Cardiac muscle cell (in vitro differentiated cells and primary cell): ENCODE data around the gene KAT14. TPM values are rescaled to one million over a fixed set of nuclear protein-coding genes. Genes with fewer than 3 reads are reported as not detected.
"Not testable (repeated sequence)": the region's sequence is repeated elsewhere in the genome, so short reads cannot be mapped to it uniquely, and the experiment has no call there.

Experiments used
- DNase-seq, 2 donors: peaks; one replicate each; pipeline versions ENCODE4 v3.0.0 to v3.0.0-alpha.2; 2010 to 2017; ENCODE audit warnings: low read depth in 1 of 2, low spot score in 1 of 2
- H3K27ac ChIP-seq: fragments of 200-600 bp; sonication (generic); 2 replicates; pipeline ENCODE4 v1.5.1; 2016
- H3K27me3 ChIP-seq: fragments of 200-600 bp; sonication (generic); 2 replicates; pipeline ENCODE4 v1.6.0; 2016; ENCODE audit warnings: control low read depth
- H3K36me3 ChIP-seq: fragments of 200-600 bp; sonication (generic); 2 replicates; pipeline ENCODE4 v1.5.1; 2016; ENCODE audit warnings: control low read depth
- H3K4me1 ChIP-seq: fragments of 200-600 bp; sonication (generic); 2 replicates; pipeline ENCODE4 v1.8.1; 2017; ENCODE audit warnings: low read depth, mild to moderate bottlenecking, mixed run types
- H3K4me3 ChIP-seq: fragments of 200-600 bp; sonication (generic); 2 replicates; pipeline ENCODE4 v1.5.1; 2016; ENCODE audit warnings: mild to moderate bottlenecking
- H3K9me3 ChIP-seq: fragments of 200-600 bp; sonication (generic); 2 replicates; pipeline ENCODE4 v1.5.1; 2017; ENCODE audit warnings: low read depth, mild to moderate bottlenecking, control low read depth
- polyA plus RNA-seq: library from polyadenylated mRNA; unstranded; fragments of >200 nt; fragmentation: Nextera tagmentation; extraction: Ambion mirVana; gene quantifications from 2 replicates; pipeline ENCODE4 v1.2.1, GENCODE V29; 2016
- total RNA-seq: library from RNA; depleted of rRNA; stranded (reverse); fragments of >200 nt; gene quantifications from 2 replicates; pipeline ENCODE4 v1.2.3, GENCODE V29; 2016
- TF ChIP-seq, protein P1 (sequence below): IDR thresholded peaks from 2 replicates; pipeline ENCODE4 v1.5.1; 2012; ENCODE audit warnings: low read depth, mild to moderate bottlenecking, low read length

Gene KAT14
- total and polyA plus RNA-seq, 2 experiments from 2014 or later: 19.8 to 23.5 TPM

DNA sequence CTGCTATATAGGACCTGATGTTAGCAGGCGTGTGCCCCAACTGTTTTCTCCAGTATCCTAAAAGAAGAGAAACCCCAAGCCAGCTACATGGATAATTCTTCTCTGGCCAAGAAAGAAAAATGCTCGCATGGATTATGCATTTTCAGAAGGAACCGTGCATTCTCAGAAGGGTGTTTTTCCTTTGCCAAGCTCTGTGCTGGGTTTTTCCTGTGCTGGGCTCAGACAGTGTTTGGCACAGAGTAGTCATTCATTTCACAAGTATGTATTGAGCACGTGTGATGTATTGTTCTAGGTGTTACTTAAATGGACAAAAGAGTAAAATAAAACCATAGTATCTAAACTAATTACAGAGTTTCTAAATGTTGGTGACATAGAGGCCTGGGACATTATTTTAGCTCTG, 88.0 kb downstream of the KAT14 start:
- Histone ChIP-seq H3K27ac (peak overlapping the region; percentile 73), H3K27me3 (no peaks in the 10 kb centered on the region), H3K9me3 (no peaks in the 10 kb centered on the region), H3K4me3 (no peak overlapping the region), H3K36me3 (no peaks in the 10 kb centered on the region), H3K4me1 (peaks cover 10% of the 10 kb centered on the region)
- TF ChIP-seq, protein P1, sequence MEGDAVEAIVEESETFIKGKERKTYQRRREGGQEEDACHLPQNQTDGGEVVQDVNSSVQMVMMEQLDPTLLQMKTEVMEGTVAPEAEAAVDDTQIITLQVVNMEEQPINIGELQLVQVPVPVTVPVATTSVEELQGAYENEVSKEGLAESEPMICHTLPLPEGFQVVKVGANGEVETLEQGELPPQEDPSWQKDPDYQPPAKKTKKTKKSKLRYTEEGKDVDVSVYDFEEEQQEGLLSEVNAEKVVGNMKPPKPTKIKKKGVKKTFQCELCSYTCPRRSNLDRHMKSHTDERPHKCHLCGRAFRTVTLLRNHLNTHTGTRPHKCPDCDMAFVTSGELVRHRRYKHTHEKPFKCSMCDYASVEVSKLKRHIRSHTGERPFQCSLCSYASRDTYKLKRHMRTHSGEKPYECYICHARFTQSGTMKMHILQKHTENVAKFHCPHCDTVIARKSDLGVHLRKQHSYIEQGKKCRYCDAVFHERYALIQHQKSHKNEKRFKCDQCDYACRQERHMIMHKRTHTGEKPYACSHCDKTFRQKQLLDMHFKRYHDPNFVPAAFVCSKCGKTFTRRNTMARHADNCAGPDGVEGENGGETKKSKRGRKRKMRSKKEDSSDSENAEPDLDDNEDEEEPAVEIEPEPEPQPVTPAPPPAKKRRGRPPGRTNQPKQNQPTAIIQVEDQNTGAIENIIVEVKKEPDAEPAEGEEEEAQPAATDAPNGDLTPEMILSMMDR: no peak
- DNase-seq: peak in 1 of 2 donors; percentile 38

DNA sequence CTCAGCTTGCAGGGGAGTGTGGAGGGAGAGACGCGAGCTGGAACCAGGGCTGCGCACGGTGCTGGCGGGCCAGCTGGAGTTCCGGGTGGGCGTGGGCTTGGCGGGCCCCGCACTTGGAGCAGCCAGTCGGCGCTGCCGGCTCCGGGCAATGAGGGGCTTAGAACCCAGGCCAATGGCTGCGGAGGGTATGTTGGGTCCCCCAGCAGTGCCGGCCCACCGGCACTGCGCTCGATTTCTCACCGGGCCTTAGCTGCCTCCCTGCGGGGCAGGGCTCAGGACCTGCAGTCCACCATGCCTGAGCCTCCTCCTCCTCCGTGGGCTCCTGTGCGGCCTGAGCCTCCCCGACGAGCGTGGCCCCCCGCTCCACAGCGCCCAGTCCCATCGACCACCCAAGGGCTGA, 89.1 kb downstream of the KAT14 start:
- not testable (repeated sequence) for DNase-seq, H3K4me3 ChIP-seq, H3K4me1 ChIP-seq, H3K9me3 ChIP-seq, H3K36me3 ChIP-seq, H3K27ac ChIP-seq, H3K27me3 ChIP-seq

DNA sequence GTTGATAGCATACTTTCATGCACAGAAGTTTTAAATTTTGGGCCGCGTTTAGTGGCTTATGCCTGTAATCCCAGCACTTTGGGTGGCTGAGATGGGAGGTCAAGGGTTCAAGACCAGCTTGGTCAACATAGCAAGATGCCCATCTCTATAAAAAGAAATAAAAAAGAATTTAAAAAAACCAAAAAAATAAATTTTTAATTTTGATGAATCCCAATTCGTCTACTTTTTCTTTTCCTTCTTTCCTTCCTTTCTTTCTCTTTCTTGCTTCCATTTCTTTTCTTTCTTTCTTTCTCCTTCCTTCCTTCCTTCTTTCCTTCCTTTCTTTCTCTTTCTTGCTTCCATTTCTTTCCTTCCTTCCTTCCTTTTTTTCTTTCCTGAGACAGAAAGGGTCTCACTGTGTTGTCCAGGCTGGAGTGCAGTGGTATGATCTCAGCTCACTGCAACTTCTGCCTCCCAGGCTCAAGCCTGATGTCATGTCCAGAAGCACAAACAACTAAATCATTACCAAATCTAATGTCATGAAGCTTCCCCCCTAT, 95.8 kb downstream of the KAT14 start:
- no peaks in the 10 kb centered on the region for H3K9me3 ChIP-seq
- no peak for DNase-seq
- no peak overlapping the region for H3K4me3 ChIP-seq
- TF ChIP-seq, protein P1: no peak
- H3K4me1 ChIP-seq: no peaks in the 10 kb centered on the region
- no peak overlapping the region for H3K27ac ChIP-seq
- no peaks in the 10 kb centered on the region for H3K27me3 ChIP-seq
- no peaks in the 10 kb centered on the region for H3K36me3 ChIP-seq

Other genes with a start within 250 kb of the KAT14 start
- 95.4 and 144 TPM in 2 replicates for gene SNX5, start 169.1 kb upstream of the KAT14 start, total RNA-seq
- 105 and 173 TPM in 2 replicates for gene SNX5, start 169.1 kb upstream of the KAT14 start, polyA plus RNA-seq
- 12.3 and 15.9 TPM in 2 replicates for gene MGME1, start 168.8 kb upstream of the KAT14 start, total RNA-seq
- 27.2 and 34.9 TPM in 2 replicates for gene MGME1, start 168.8 kb upstream of the KAT14 start, polyA plus RNA-seq
- 0.24 and 0.25 TPM in 2 replicates for gene OVOL2, start 79.9 kb upstream of the KAT14 start, total RNA-seq
- gene OVOL2, start 79.9 kb upstream of the KAT14 start, polyA plus RNA-seq: not detected in 2 replicates
- 18.2 and 18.3 TPM in 2 replicates for gene PET117, start within 50 bp of the KAT14 start, total RNA-seq
- 25.7 and 27.9 TPM in 2 replicates for gene PET117, start within 50 bp of the KAT14 start, polyA plus RNA-seq
- gene ZNF133, start 150.7 kb downstream of the KAT14 start, total RNA-seq: 27.9 and 34.4 TPM in 2 replicates
- gene ZNF133, start 150.7 kb downstream of the KAT14 start, polyA plus RNA-seq: 17.5 and 24.1 TPM in 2 replicates